SU-DHL-6 (cell line): Measurements from ENCODE around the gene BRS3.

Experiments used
- EZH2phosphoT487 ChIP-seq: fragments of 200-600 bp; sonication (generic), shearing (Covaris generic); conservative IDR thresholded peaks from 2 replicates; pipeline ENCODE4 v1.6.1; 2018; ENCODE audit warnings: mild to moderate bottlenecking, antibody characterized with exemption, low read length, moderate library complexity, mixed read lengths
- TF ChIP-seq, protein P1 (sequence below): fragments of 200-600 bp; sonication (generic); IDR thresholded peaks from one replicate; pipeline ENCODE4 v1.5.1; 2017; ENCODE audit warnings: antibody characterized with exemption, mild to moderate bottlenecking, low read length, moderate library complexity; ENCODE audit not compliant: insufficient read depth, poor library complexity, severe bottlenecking

DNA sequence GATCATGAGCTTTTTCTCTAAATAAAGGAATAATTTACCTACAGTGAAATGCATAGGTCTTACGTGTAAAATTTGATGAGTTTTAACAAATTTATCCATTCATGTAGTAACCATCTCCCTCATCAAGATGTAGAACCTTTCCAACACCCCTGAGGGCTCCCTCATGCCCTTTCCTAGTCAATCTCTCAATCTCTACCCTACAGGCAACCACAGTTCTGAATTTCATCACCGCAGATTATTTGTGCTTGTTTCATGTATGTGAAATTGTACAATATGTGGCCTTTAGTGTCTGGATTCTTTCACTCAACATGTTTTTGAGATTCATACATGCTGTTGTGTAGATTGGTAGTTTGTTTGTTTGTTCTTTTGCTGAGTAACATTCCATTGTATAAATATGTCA, 46.4 kb downstream of the BRS3 start:
- TF ChIP-seq, protein P1, sequence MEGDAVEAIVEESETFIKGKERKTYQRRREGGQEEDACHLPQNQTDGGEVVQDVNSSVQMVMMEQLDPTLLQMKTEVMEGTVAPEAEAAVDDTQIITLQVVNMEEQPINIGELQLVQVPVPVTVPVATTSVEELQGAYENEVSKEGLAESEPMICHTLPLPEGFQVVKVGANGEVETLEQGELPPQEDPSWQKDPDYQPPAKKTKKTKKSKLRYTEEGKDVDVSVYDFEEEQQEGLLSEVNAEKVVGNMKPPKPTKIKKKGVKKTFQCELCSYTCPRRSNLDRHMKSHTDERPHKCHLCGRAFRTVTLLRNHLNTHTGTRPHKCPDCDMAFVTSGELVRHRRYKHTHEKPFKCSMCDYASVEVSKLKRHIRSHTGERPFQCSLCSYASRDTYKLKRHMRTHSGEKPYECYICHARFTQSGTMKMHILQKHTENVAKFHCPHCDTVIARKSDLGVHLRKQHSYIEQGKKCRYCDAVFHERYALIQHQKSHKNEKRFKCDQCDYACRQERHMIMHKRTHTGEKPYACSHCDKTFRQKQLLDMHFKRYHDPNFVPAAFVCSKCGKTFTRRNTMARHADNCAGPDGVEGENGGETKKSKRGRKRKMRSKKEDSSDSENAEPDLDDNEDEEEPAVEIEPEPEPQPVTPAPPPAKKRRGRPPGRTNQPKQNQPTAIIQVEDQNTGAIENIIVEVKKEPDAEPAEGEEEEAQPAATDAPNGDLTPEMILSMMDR, result no peak
- no peak for TF ChIP-seq EZH2phosphoT487
